ENCODE measurements around the gene SMAD1. TPM values are rescaled to one million over a fixed set of nuclear protein-coding genes. Genes with fewer than 3 reads are reported as not detected.

Gene SMAD1
- total RNA-seq, 2 experiments from 2014 or later = 1.2 to 1.9 TPM

DNA sequence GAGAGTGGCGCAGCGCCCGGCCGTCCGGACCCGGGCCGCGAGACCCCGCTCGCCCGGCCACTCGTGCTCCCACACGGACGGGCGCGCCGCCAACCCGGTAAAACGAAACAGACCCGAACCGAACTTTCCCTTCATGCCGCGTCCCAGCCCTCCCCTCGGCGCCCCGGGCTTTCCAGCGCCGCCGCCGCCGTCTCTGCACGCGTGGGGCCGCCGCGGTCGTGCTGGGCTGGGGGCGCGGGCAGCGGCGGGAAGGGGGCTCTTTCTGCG lies 222 bp downstream of the SMAD1 start:
- Mint-ChIP-seq H3K9me3 (ENCODE audit: low read depth) (no peaks in the 10 kb centered on the region), H3K4me1 (peaks cover 5% of the 10 kb centered on the region), H3K36me3 (peaks cover 1% of the 10 kb centered on the region), H3K4me3 (peak overlapping the region; percentile 67), H3K27ac (no peak overlapping the region), H3K27me3 (peaks cover 42% of the 10 kb centered on the region)
- DNase-seq = no peak
- ATAC-seq = peak; percentile 64
- CTCF ChIA-PET = no interaction called here

DNA sequence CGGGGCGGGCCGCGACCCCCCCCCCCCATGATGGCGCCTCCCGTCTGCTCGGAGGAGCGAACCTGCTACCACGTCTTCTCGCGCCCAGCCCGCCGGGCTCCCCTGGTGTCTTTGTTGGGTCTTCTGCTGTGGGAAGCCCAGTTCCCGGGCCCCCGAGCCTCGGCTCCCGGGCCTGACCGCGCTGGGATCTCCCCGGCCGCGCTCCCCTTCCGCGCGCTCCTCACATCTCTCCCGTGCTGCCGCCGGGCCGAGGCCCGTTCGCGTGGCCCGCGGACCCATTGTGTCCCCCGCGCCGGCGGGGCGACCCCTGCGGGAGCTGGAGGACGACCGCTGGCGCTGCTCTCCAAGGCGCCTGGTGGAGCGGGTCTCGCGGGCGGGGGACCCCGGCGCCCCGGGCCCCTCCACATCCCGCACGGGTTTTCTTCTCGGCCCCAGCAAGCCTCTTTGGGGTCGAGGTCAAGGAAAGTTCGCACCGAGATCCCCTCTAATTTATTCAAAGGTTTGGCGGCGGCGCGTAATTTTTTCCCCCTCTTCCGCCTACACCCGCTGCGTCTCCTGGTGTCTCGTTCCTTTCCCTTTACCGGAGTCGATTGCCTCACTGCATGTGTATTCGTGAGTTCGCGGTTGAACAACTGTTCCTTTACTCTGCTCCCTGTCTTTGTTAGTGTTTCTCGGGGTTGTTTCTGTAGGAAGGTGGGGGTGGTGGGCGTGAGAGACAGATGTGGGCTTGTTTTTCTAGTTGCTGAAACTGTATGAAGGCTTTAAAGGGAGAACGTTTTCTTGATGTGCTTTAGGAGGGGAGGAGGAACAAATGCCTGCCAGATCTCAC lies 770 bp downstream of the SMAD1 start:
- H3K27ac Mint-ChIP-seq = no peak overlapping the region
- peak; percentile 45 for DNase-seq
- CTCF ChIA-PET = no interaction called here
- peak; percentile 56 for ATAC-seq
- H3K9me3 Mint-ChIP-seq (ENCODE audit: low read depth) = no peaks in the 10 kb centered on the region
- peaks cover 44% of the 10 kb centered on the region for H3K27me3 Mint-ChIP-seq
- no peak overlapping the region for H3K4me3 Mint-ChIP-seq
- H3K36me3 Mint-ChIP-seq = peaks cover 1% of the 10 kb centered on the region
- H3K4me1 Mint-ChIP-seq = peaks cover 9% of the 10 kb centered on the region

DNA sequence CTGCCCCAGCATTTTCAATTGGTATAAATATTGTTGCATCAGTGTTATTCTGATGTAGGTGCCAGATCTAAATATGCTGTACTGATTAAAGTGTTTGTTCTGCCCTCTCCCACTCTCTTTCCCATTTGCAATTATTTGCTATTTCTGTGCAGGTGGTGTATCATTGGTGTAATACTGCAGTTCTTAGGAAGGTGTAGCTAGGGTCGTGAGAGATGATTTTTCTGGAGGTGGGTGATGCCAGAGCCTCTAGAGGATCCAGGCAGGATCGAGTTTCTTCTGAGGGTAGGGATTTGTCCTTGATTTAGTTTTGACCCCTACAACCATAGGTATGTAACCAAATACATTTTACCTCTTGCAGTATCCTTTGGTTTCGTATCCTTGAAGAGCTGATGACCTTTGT lies 1.9 kb downstream of the SMAD1 start:
- peaks cover 15% of the 10 kb centered on the region for H3K4me1 Mint-ChIP-seq
- ATAC-seq = no peak
- H3K36me3 Mint-ChIP-seq = peaks cover 1% of the 10 kb centered on the region
- DNase-seq = no peak
- no peak overlapping the region for H3K27ac Mint-ChIP-seq
- H3K27me3 Mint-ChIP-seq = peaks cover 36% of the 10 kb centered on the region
- CTCF ChIA-PET = no interaction called here
- no peaks in the 10 kb centered on the region for H3K9me3 Mint-ChIP-seq (ENCODE audit: low read depth)
- no peak overlapping the region for H3K4me3 Mint-ChIP-seq

DNA sequence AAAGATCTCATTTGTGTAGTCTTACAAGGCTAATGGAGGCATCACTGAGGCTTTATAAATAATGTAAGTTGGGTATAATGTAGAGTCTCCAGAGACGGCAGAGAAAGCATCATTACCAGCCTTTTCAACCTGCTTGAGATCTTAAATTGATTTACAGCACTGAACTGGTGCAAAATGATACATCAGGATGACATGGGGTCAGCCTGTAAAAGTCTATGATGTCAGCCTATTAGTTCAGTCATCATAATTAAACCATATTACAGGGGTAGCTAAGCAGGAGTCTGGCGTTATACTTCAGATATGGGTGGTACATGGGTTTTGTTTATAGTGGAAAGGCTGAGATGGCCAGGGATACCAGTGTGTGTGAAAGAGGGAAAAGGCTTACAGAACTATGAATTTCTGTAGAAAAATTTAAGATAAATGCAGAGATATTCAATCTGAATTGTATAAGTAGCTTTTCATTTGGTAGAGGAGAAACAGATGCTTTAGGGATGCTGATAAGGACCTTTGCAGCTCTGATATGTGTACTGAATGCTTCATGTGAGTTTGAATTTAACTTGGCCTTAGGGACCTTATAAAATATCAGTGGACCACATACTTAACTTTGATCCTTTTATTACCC lies 2.7 kb downstream of the SMAD1 start:
- Mint-ChIP-seq H3K9me3 (ENCODE audit: low read depth) (no peaks in the 10 kb centered on the region), H3K4me1 (peaks cover 15% of the 10 kb centered on the region), H3K27me3 (peaks cover 31% of the 10 kb centered on the region), H3K36me3 (peaks cover 1% of the 10 kb centered on the region), H3K27ac (no peak overlapping the region), H3K4me3 (no peak overlapping the region)
- CTCF ChIA-PET = no interaction called here
- no peak for ATAC-seq
- no peak for DNase-seq

DNA sequence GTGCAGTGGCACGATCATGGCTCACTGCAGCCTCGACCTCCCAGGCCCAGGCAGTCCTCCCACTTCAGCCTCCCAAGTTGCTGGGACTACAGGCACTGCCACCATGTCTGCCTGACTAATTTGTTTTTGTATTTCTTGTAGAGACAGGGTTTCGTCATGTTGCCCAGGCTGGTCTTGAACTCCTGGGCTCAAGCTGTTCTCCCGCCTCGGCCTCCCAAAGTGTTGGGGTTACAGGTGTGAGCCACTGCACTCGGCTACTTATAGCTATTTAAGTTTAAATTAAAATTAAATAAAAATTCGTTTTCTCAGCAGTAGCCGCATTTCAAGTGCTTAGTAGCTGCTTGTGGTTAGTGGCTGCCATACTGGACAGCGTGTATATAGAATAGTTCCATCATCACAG lies 3.5 kb downstream of the SMAD1 start:
- DNase-seq (no peak), ATAC-seq (no peak)
- Mint-ChIP-seq H3K27ac (no peak overlapping the region), H3K4me1 (peaks cover 15% of the 10 kb centered on the region), H3K36me3 (peaks cover 1% of the 10 kb centered on the region), H3K9me3 (ENCODE audit: low read depth) (no peaks in the 10 kb centered on the region), H3K27me3 (peaks cover 29% of the 10 kb centered on the region), H3K4me3 (no peak overlapping the region)
- CTCF ChIA-PET = no interaction called here

DNA sequence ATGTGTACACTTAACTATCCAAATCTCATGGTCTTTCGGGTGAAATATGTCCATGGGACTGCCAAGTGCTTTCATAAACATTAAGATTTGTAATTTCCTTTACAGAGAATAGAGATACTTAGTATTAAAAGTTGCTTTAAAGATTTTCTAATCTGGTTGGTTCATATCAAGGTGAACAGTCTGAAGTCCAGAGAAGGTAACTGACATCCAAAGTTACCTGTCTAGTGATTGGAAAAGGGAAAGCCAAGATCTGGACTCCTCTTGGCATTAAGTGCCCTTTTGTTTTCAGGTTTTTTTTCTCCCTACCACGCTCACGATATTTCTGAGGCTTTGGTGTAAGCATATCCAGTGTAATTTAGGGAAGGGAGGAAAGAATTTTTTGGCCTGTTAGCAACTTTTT lies 5.0 kb downstream of the SMAD1 start:
- CTCF ChIA-PET = no interaction called here
- Mint-ChIP-seq H3K27ac (no peak overlapping the region), H3K4me1 (peaks cover 10% of the 10 kb centered on the region), H3K36me3 (no peaks in the 10 kb centered on the region), H3K4me3 (no peak overlapping the region), H3K27me3 (peaks cover 24% of the 10 kb centered on the region), H3K9me3 (ENCODE audit: low read depth) (no peaks in the 10 kb centered on the region)
- DNase-seq (no peak), ATAC-seq (no peak)

DNA sequence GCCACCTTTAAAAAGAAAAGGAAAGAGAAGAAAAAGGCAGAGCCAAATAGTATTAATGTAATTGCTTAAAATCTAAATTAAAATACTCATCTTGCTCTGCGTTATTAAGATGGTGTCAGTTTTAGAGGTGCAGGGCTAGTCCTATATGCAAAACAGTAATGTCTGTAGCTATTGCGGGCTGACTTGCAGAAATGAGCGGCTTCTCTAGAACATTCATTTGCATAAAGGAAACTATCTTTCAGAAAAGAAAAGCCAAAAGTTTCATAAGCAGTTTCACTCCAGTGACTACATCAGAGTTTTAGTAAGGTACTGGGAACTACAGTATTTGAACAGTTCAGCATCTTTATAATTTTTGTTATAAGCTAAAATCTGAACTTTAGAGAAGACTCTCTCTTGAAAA lies 6.0 kb downstream of the SMAD1 start:
- H3K36me3 Mint-ChIP-seq = no peaks in the 10 kb centered on the region
- ATAC-seq (peak; percentile 85), DNase-seq (no peak)
- H3K9me3 Mint-ChIP-seq (ENCODE audit: low read depth) = no peaks in the 10 kb centered on the region
- peaks cover 25% of the 10 kb centered on the region for H3K27me3 Mint-ChIP-seq
- peaks cover 10% of the 10 kb centered on the region for H3K4me1 Mint-ChIP-seq
- H3K4me3 Mint-ChIP-seq = no peak overlapping the region
- CTCF ChIA-PET = interaction anchor here (1.0 kb wide), 1 partner anchor 70 kb away, joined by 3 read pairs; no protein-coding TSS in a partner anchor
- H3K27ac Mint-ChIP-seq = no peak overlapping the region

DNA sequence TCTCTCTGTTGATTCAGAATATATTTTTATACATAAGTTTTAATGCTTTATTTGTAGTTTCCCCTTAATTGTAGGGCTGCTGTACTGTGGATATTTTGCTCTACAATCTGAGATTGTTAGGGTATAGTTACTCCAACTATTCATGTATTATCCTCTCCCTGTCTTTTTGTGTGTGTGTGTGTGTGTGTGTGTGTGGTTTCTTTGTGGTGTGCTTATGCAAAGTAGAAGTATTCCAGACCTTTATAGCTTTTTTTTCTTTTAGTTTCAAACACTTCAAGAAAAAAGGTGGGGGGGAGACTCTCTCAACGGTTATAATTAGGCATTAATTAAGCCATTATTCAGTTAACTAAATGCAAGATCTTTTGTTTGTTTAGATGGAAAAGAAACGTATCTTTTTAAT lies 6.7 kb downstream of the SMAD1 start:
- DNase-seq (no peak), ATAC-seq (no peak)
- Mint-ChIP-seq H3K4me1 (peaks cover 10% of the 10 kb centered on the region), H3K9me3 (ENCODE audit: low read depth) (no peaks in the 10 kb centered on the region), H3K4me3 (no peak overlapping the region), H3K27ac (no peak overlapping the region), H3K27me3 (peaks cover 26% of the 10 kb centered on the region), H3K36me3 (no peaks in the 10 kb centered on the region)
- CTCF ChIA-PET = no interaction called here

DNA sequence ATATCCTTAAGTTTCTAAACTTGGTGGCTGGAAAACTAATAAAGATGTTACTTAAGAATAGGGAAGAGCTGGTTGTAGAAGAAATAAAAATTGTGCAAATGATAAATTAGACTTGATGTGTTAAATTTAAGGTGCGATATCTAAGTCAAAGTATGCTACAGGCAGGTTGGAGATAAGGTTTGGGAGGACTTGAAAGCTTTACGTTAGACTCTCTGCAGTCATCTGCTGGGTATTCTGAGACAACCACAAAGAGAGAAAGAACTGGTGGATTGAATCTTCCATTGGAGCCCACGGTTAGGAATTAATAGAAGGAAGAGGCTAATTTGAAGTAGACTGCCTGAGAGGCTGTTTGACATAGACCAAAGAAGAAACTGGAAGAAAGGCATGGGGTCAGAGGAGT lies 7.9 kb downstream of the SMAD1 start:
- no peak for ATAC-seq
- no peak overlapping the region for H3K27ac Mint-ChIP-seq
- H3K36me3 Mint-ChIP-seq = no peaks in the 10 kb centered on the region
- peaks cover 30% of the 10 kb centered on the region for H3K27me3 Mint-ChIP-seq
- H3K4me3 Mint-ChIP-seq = no peak overlapping the region
- H3K4me1 Mint-ChIP-seq = peaks cover 10% of the 10 kb centered on the region
- DNase-seq = no peak
- CTCF ChIA-PET = no interaction called here
- no peaks in the 10 kb centered on the region for H3K9me3 Mint-ChIP-seq (ENCODE audit: low read depth)

DNA sequence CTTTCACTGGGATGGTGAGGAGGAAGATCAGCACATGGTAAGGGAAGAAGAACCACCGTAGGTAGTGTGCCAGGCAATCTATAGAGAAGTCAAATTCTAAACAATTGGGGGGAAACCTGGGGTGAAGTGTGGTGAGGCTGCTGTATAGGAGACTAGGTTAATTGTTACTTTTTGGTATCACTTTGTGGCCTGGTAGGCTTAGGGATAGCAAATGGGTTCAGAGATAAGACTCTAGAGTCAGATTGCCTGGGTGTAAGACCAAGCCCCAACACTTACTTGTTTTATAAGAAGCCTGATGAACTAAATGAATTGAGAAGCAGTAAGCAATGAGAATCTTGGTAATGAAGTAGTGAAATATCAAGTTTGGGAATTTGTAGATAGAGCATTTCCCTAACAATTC lies 8.7 kb downstream of the SMAD1 start:
- Mint-ChIP-seq H3K27ac (no peak overlapping the region), H3K9me3 (ENCODE audit: low read depth) (no peaks in the 10 kb centered on the region), H3K36me3 (no peaks in the 10 kb centered on the region), H3K4me3 (no peak overlapping the region), H3K4me1 (peaks cover 10% of the 10 kb centered on the region), H3K27me3 (peaks cover 34% of the 10 kb centered on the region)
- CTCF ChIA-PET = no interaction called here
- DNase-seq (no peak), ATAC-seq (no peak)

DNA sequence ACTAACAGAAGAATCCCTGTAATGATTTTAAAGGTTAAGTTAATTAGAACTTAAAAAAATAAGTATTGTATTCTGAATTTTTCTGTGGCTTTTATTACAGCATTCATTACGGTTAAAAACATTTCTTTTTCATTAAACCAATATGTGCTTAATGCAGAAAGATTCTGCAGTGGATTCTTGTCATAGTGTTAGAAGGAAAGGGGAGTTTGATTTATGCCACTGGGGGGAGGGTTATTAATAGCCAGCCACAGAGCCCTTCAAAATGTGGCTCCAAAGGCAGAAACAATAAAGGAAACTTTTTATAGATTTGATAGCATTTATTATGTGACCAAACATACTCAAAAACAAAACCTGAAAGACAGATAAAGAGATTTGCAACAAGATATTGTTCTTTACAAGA lies 9.1 kb downstream of the SMAD1 start:
- Mint-ChIP-seq H3K4me1 (peaks cover 10% of the 10 kb centered on the region), H3K4me3 (no peak overlapping the region), H3K27ac (no peak overlapping the region), H3K36me3 (no peaks in the 10 kb centered on the region), H3K9me3 (ENCODE audit: low read depth) (no peaks in the 10 kb centered on the region), H3K27me3 (peaks cover 31% of the 10 kb centered on the region)
- DNase-seq (no peak), ATAC-seq (no peak)
- CTCF ChIA-PET = no interaction called here

DNA sequence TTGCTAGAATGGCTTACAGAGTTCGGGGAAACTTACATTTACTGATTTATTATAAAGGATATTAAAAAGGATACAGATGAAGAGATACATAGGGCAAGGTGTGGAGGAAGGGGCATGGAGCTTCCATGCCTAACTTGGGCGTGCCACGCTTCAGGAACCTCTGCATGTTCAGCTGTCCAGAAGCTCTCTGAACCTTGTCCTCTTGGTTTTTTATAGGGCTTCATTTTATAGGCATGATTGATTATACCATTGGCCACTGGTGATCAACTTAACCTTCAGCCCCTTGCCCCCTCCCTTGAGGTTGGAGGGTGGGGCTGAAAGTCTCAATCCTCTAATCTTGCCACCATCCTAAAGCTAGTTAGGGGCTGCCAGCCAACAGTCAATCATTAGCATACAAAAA lies 10.7 kb downstream of the SMAD1 start:
- CTCF ChIA-PET = no interaction called here
- ATAC-seq (no peak), DNase-seq (no peak)
- no peak overlapping the region for H3K27ac Mint-ChIP-seq
- no peak overlapping the region for H3K4me3 Mint-ChIP-seq
- H3K27me3 Mint-ChIP-seq = peaks cover 24% of the 10 kb centered on the region
- no peaks in the 10 kb centered on the region for H3K36me3 Mint-ChIP-seq
- peaks cover 7% of the 10 kb centered on the region for H3K4me1 Mint-ChIP-seq
- no peaks in the 10 kb centered on the region for H3K9me3 Mint-ChIP-seq (ENCODE audit: low read depth)

DNA sequence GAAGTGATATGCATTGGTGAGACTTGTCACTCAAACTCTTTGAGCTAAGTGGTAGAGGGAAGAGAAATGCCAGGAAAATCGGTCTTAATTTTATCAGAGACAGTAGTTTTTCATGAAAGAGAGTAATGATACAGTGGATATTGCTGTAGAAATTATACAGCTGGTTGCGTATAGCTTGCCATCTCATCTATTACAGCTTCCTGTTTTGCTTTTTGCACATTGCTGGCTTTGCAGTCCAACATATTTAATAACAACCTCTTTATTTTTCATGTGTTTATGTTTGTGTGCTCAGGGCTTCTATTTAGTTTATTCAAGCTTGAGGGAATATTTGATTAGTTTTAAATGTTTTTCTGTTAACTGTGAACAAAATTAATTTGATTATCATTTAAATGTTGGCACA lies 11.5 kb downstream of the SMAD1 start:
- no peak overlapping the region for H3K4me3 Mint-ChIP-seq
- DNase-seq (no peak), ATAC-seq (no peak)
- no peaks in the 10 kb centered on the region for H3K4me1 Mint-ChIP-seq
- CTCF ChIA-PET = no interaction called here
- no peaks in the 10 kb centered on the region for H3K9me3 Mint-ChIP-seq (ENCODE audit: low read depth)
- peaks cover 24% of the 10 kb centered on the region for H3K27me3 Mint-ChIP-seq
- H3K27ac Mint-ChIP-seq = no peak overlapping the region
- H3K36me3 Mint-ChIP-seq = no peaks in the 10 kb centered on the region

DNA sequence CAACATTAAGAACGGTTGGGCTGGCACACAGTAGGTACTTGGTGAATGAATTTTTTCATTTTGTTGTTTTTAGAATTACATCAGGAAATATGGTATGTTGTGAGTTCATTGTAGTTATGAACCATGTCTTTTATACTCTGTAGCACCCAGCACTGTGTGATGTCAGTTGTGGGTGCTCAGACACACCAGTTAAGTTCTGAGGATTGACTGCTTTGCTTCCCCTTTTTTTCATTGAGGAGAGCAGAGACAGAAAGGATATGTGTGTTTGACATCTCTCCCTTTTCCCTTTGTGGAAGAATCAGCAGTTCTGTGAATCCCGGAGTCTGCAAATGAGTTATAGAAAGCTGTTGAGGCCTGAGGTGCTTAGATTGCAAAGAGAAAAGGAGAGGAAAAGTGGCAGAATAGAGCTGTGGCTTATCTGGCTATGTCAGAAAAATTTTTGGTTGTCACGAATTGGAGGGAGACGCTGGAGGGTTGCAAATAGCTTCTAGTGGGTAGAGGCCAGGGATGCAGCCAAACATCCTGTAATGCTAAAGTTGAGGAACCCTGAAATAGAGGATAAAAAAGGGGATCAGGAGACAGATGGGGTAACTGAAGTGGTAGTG lies 13.1 kb downstream of the SMAD1 start:
- no peaks in the 10 kb centered on the region for H3K4me1 Mint-ChIP-seq
- CTCF ChIA-PET = no interaction called here
- no peak overlapping the region for H3K27ac Mint-ChIP-seq
- peaks cover 27% of the 10 kb centered on the region for H3K27me3 Mint-ChIP-seq
- H3K36me3 Mint-ChIP-seq = no peaks in the 10 kb centered on the region
- H3K9me3 Mint-ChIP-seq (ENCODE audit: low read depth) = no peaks in the 10 kb centered on the region
- no peak for ATAC-seq
- no peak overlapping the region for H3K4me3 Mint-ChIP-seq
- no peak for DNase-seq
